ENCODE measurements around the gene SHC4. TPM values are rescaled to one million over a fixed set of nuclear protein-coding genes. Genes with fewer than 3 reads are reported as not detected.

The SHC4 gene
- total and polyA plus RNA-seq, 9 of the 15 experiments (the other 6 are each of a cell fraction or from before 2014, with no cell fraction given), result 0.43 to 1.2 (median 0.67) TPM

DNA sequence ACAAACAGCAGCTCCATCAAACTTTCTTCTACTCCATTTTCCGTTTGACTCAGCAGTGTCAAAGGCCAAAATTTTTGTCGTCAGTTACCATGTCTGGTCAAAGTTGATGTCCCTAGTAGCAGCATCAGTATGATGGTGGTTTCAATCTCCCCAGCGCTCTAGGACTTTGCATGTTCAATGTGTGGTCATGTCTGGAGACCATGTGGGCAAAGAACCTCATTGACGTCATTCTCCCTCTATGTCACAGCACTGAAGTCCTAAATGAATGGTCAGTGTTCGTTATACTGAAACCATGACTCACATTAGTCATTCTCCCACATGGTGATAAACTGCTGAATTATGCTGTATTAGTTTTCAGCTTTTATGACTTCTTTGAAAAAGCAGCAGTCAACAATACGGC lies 23.2 kb downstream of the SHC4 start (continued):
- TF ChIP-seq L3MBTL2 (IDR thresholded peaks at IDR 0.05) (0 out of 2 replicates have a peak, but pooled peaks have one; percentile 14), STAT5A (IDR thresholded peaks at IDR 0.05; ENCODE audit: borderline replicate concordance, low read length) (no peak), ZNF75A (CRISPR knock-in tag; IDR thresholded peaks at IDR 0.05) (no peak), RBM39 (optimal IDR thresholded peaks at IDR 0.05; ENCODE audit: low read depth, low read length) (no peak), ASH1L (IDR thresholded peaks at IDR 0.05; ENCODE audit: borderline replicate concordance, low read depth, partially characterized antibody) (no peak), ETV1 (tag; conservative IDR thresholded peaks at IDR 0.05; ENCODE audit: low read depth) (no peak), MYNN (IDR thresholded peaks at IDR 0.05) (no peak), MYNN (CRISPR knock-in tag; IDR thresholded peaks at IDR 0.05) (no peak), ZNF507 (tag; conservative IDR thresholded peaks at IDR 0.05) (no peak), ZKSCAN3 (CRISPR knock-in tag; IDR thresholded peaks at IDR 0.05) (no peak), CTCF (IDR thresholded peaks at IDR 0.05 in 2 of 3, conservative IDR thresholded peaks at IDR 0.05 in 1 of 3; ENCODE audit: insufficient read depth in 2 of 3, low read depth in 1 of 3, low read length in 3 of 3) (no peak), HOXB6 (CRISPR knock-in tag; IDR thresholded peaks at IDR 0.05; ENCODE audit: borderline replicate concordance) (no peak), PKNOX1 (IDR thresholded peaks at IDR 0.05) (no peak), RBFOX2 (IDR thresholded peaks at IDR 0.05; ENCODE audit: low read depth, low read length) (no peak), ARID3A (IDR thresholded peaks at IDR 0.05; ENCODE audit: borderline replicate concordance, low read depth, low read length) (no peak), PCBP2 (IDR thresholded peaks at IDR 0.05; ENCODE audit: low read depth, low read length, poor library complexity, severe bottlenecking) (no peak), USF1 (CRISPR knock-in tag; IDR thresholded peaks at IDR 0.05) (no peak), RBBP5 (IDR thresholded peaks at IDR 0.05; ENCODE audit: borderline replicate concordance, insufficient read depth, low read length, poor library complexity, severe bottlenecking) (no peak), POLR3G (IDR thresholded peaks at IDR 0.05; ENCODE audit: extremely low read depth, insufficient read length, insufficient replicate concordance) (no peak), TCF7 (IDR thresholded peaks at IDR 0.05; ENCODE audit: borderline replicate concordance) (no peak), POLR2B (IDR thresholded peaks at IDR 0.05; ENCODE audit: low read depth, partially characterized antibody) (no peak), MCM7 (IDR thresholded peaks at IDR 0.05) (no peak)
- TF ChIP-seq, protein P1, sequence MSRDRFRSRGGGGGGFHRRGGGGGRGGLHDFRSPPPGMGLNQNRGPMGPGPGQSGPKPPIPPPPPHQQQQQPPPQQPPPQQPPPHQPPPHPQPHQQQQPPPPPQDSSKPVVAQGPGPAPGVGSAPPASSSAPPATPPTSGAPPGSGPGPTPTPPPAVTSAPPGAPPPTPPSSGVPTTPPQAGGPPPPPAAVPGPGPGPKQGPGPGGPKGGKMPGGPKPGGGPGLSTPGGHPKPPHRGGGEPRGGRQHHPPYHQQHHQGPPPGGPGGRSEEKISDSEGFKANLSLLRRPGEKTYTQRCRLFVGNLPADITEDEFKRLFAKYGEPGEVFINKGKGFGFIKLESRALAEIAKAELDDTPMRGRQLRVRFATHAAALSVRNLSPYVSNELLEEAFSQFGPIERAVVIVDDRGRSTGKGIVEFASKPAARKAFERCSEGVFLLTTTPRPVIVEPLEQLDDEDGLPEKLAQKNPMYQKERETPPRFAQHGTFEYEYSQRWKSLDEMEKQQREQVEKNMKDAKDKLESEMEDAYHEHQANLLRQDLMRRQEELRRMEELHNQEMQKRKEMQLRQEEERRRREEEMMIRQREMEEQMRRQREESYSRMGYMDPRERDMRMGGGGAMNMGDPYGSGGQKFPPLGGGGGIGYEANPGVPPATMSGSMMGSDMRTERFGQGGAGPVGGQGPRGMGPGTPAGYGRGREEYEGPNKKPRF (IDR thresholded peaks at IDR 0.05; ENCODE audit: low read depth, low read length), result no peak

Data from K562 (cell line).